GM21447 (cell line): ENCODE results near the gene SMARCD3.

ENCODE experiments used
- ATAC-seq: cut with Tn5 transposase; IDR thresholded peaks from one replicate; pipeline ENCODE4 v1.9.1; 2021; ENCODE audit not compliant: unreplicated experiment

SMARCD3 gene

GRCh38 chr7:151211155-151211772, 37.2 kb downstream of the SMARCD3 start:
- no peak for ATAC-seq

DNA sequence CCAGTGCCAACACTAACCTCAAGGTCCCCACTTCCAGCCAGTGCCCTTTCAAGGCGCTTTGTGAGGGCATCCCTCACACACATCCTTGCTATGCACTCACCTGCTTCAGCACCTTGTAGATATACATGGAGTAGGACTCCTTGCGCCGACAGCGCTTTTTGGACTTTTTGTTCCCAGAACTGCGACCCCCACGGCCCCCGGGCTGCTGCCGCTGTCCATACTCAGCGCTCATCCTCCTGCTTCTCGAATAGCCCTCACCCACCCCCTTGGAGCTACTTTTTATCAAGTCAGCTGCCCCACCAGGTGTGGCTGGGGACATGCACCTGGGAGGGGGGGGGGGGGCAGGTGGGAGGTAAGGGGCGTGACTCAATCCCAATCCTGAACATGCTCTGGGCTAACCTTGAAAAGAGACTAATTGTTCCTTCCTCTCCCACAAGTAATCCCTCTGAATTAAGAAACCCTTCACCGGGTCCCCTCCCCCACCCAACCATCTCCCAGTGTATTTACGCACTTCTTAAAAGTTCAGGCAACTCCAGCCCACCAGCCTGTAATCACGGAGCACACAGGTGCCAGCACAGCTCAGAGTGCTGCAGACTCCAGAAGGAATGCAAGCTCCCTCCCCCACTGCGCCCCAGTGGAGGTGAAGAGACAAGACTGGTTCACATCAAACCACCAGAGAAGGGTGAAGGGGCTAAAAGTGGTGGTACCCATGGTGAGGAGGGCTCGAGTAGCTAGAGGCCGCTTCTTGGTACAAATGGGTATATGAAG, 38.2 kb downstream of the SMARCD3 start, which contains the start of gene H2BK1:
TSS of gene H2BK1 (minus strand) at position 402 of the 768 bp plus-strand sequence. CDS start at position 232, 170 bp downstream.
- no peak for ATAC-seq

DNA sequence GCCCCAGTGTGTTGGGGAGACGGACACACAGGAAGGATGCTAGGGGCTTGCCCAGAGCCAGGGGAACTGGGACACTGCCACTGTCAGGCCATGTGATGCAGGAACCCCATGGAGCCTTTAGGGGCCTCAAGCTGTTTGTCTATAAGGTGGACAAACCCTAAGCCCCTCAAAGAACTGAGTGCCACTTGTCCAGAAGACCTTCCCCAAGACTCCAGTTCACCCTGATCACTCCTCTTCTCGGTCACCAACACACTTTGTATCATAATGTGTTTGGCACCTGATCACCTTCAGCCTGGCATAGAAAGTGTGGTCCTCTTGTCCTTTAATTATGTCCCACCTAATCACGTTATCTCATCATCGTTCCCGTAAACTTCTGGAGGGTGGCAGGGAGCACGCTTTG, 38.9 kb downstream of the SMARCD3 start:
- ATAC-seq = no peak

GRCh38 chr7:151208253-151208862, 40.1 kb downstream of the SMARCD3 start:
- ATAC-seq = no peak

GRCh38 chr7:151207804-151208203, 40.7 kb downstream of the SMARCD3 start:
- no peak for ATAC-seq

DNA sequence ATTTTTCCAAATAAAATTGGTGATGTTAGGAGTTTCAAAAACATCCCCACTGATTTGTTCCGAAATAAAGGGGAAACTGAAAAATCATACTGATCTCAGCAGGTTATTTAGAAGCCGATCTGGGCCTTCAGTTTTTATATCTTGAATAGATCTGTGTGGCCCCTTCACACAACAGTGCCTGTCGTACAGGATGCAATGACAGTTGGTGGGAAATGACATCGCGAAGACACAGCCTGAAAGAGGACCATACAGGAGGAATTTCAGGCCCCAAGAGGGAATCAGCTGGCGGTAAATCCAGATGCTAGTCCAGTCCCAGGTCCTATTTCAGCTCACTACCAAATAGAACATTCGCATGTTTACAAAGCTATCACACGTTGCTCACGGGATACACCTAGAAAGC, 41.2 kb downstream of the SMARCD3 start:
- no peak for ATAC-seq

GRCh38 chr7:151206914-151207313, 41.6 kb downstream of the SMARCD3 start:
- ATAC-seq = no peak

GRCh38 chr7:151205730-151206129, 42.8 kb downstream of the SMARCD3 start:
- ATAC-seq = no peak

DNA sequence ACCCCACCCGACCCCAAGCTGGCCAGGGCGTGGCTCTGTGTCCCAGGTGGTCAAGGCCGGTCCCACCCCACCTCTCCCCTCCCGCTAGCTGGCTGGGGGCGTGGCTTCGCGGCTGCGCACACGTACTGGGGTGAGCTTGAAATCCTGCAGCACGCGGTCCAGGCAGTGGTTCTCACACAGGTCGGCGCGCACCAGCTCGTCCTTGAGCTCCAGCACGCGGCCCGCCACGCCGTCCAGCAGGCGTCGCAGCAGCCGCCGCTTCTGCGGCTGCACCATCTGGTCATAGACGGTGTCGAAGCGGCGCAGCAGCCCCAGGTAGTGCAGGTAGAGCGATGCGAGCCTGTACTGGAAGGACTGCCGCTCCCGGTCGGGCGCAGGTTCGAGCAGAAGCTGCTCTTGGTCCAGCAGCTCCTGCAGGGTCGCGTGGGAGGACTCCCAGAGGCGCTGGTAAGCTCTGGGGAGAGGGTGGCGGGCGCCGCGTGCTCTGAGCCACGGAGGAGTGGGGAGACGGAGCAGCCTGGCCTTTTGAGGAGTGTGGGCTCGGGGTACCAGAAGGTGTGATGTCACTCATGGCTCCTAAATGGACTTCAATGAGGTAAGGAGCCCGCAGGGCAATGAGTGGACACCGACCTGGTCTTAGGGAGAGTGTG, 44.0 kb downstream of the SMARCD3 start:
- ATAC-seq = no peak

- ATAC-seq = no peak
Observed at GRCh38 chr7:151202836-151203235, 45.7 kb downstream of the SMARCD3 start.

GRCh38 chr7:151201751-151202150, 46.7 kb downstream of the SMARCD3 start:
- no peak for ATAC-seq

GRCh38 chr7:151201344-151201743, 47.1 kb downstream of the SMARCD3 start:
- ATAC-seq = no peak

- no peak for ATAC-seq
Observed at GRCh38 chr7:151198945-151199848, 49.3 kb downstream of the SMARCD3 start.

- no peak for ATAC-seq
Observed at GRCh38 chr7:151197932-151198331, 50.6 kb downstream of the SMARCD3 start.

DNA sequence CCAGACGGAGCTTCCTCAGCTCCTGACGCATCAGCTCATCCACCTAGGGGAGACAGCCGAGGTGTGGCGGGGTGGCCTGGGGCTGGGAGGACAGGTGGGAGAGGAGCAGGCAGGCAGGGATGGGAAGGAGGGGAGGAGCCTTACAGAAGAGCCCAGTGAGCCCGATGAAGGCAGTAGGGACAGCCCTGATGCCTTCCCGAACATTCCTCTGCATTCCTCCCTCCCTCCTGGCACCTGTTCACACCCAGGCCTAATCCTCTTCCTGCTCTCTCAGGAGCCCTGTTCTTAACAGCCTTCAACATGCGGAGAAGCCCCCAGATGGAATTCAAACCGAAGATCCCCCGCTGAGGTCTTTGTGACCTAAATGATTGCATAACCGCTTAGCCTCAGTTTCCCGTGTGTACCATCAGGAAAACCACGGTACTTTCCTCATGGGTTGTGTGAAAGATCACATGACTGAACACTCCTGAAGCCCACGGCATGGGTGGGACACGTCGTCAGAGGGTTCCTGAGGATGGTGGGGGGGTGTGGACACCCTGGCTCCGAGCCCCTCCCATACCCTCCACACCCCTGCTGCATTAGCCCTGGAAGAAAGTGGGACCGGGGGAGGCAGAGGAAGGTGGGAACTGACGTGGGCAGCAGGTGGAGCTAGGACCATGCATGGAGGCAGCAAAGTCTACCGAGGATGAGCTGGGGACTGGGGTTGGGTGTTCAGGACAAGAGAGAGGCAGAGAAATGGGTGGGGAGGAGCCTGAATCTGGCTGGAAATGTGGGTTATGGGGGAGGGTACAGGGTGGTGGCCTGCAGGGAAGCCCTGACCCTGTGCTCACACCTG, 52.7 kb downstream of the SMARCD3 start:
- no peak for ATAC-seq

- no peak for ATAC-seq
Observed at GRCh38 chr7:151194188-151194587, 54.3 kb downstream of the SMARCD3 start.

DNA sequence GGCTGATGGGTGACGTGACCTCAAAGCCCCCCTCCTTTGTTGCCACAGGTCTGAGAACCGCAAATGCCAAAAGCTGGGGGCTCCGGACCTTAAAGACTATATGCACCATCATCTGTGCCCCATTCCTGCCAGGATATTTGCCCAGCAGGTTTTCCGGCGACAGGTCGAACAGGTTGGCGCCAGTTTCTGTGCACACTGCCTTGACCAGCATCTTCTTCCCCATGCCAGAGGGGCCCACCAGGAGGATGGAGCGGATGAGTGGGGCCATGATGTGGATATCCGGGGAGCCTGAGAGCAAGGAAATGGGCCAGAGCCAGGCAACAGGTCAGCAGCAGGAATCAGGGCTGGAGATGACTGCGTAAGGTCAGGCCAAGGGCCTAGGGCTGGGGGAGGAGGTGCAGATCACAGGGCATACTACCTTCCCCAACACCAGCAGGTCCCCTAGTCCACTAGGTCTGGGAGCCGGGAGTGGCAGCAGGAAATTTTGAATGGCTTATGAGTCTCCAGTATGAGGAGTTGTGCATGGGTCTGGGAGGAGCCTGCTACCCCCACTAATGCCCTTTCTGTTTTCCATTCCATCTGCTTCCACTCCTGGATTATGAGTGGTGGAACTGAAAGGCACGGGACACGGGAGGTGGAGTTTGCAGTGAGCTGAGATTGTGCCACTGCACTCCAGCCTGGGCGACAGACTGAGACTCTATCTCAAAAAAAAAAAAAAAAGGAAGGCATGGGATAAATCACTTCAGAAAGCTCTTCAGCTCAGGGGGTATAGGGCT, 55.1 kb downstream of the SMARCD3 start:
- no peak for ATAC-seq

DNA sequence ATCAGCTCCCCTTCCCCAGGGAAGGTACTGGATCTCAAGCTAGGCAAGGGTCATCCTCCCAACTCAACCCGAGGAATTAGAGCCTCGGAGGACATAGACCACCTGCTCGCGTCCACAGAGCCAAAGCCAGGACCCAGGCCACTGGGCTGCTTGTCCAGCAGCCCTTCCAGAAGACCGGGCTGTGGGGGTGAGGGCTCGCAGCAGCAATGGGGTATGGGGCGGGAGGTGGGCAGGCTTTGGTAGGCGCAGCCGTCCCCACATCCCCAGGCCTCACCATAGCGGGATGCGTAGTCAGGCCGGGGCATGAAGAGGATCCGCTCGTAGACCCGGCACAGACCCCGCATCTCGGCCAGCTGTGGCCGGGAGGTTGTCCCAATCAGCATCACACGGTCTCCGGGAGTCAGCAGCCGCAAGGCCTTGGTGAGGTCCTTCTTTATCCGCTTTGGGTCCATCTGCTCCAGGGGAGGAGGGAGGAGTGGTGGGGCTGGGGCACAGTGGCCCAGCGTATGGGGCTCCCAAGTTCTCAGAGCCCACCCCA, 56.4 kb downstream of the SMARCD3 start:
- ATAC-seq = no peak

DNA sequence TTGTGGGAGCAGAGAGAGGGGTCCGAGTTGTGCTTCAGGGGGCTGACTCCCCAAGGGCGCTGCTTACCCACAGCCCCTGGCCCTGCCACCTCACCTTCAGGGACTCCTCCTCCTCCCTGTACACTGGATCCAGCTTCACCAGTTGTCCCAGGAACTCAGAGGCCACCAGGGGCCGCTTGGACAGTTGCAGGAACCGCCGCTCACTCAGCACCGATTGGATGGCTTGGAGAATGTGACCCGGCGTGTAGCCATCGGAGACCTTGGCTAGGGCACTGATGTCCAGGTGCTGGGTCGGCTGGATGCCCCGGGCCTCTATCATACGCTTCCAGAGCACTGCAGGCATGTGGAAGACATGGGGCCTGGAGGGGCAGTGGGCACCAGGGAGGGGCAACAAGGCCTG, 57.0 kb downstream of the SMARCD3 start:
- no peak for ATAC-seq
